ENCODE measurements around the gene TLL2.

TLL2 gene

GRCh38 chr10:96365571-96365970 lies 148.2 kb downstream of the TLL2 start:
- peak in 7 of 58 donors; percentile 6 to 54 (median 30) for DNase-seq

- no peak for DNase-seq
Measured at GRCh38 chr10:96360766-96361165, 153.0 kb downstream of the TLL2 start.

- DNase-seq: no peak
Measured at GRCh38 chr10:96360331-96360730, 153.4 kb downstream of the TLL2 start.

- DNase-seq: peak in 1 of 58 donors; percentile 30
Measured at GRCh38 chr10:96359616-96360015, 154.1 kb downstream of the TLL2 start.

GRCh38 chr10:96358851-96359540 lies 154.7 kb downstream of the TLL2 start, which contains the start of gene OPALIN:
Gene OPALIN, minus strand, starts transcription at chr10:96359002. Its CDS starts 106 bp downstream, at chr10:96358896.
- DNase-seq: peak in 31 of 58 donors; percentile 14 to 73 (median 38)

- peak in 44 of 58 donors; percentile 16 to 88 (median 60) for DNase-seq
Measured at GRCh38 chr10:96357038-96357620, 156.6 kb downstream of the TLL2 start.

GRCh38 chr10:96352582-96352981 lies 161.1 kb downstream of the TLL2 start:
- no peak for DNase-seq

GRCh38 chr10:96352027-96352426 lies 161.7 kb downstream of the TLL2 start:
- DNase-seq: no peak

GRCh38 chr10:96346295-96346694 lies 167.4 kb downstream of the TLL2 start:
- no peak for DNase-seq

- no peak for DNase-seq
Measured at GRCh38 chr10:96345222-96345621, 168.5 kb downstream of the TLL2 start.

- no peak for DNase-seq
Measured at GRCh38 chr10:96344178-96344577, 169.5 kb downstream of the TLL2 start.

- DNase-seq: no peak
Measured at GRCh38 chr10:96342402-96342801, 171.3 kb downstream of the TLL2 start.

- no peak for DNase-seq
Measured at GRCh38 chr10:96341219-96342182, 172.2 kb downstream of the TLL2 start.

GRCh38 chr10:96339956-96340904 lies 173.5 kb downstream of the TLL2 start:
- DNase-seq: peak in 38 of 58 donors; percentile 2 to 71 (median 48)

GRCh38 chr10:96339383-96339782 lies 174.3 kb downstream of the TLL2 start:
- DNase-seq: no peak

GRCh38 chr10:96338279-96338925 lies 175.3 kb downstream of the TLL2 start:
- DNase-seq: peak in 9 of 58 donors; percentile 4 to 55 (median 20)

- no peak for DNase-seq
Measured at GRCh38 chr10:96337106-96337505, 176.6 kb downstream of the TLL2 start.

- peak in 13 of 58 donors; percentile 5 to 36 (median 22) for DNase-seq
Measured at GRCh38 chr10:96334616-96335526, 178.9 kb downstream of the TLL2 start.

GRCh38 chr10:96333101-96333500 lies 180.6 kb downstream of the TLL2 start:
- DNase-seq: no peak
